IMR-90 (cell line): ENCODE measurements around the gene PADI2. TPM values are rescaled to one million over a fixed set of nuclear protein-coding genes. Genes with fewer than 3 reads are reported as not detected.

ENCODE experiments used
- ATAC-seq: fragments of 200-7000 bp; cut with Tn5 transposase; 2 replicates; pipeline ENCODE4 v1.9.1; 2020; ENCODE audit warnings: low read depth, mild to moderate bottlenecking, moderate library complexity
- BruUV-seq: library from RNA; stranded (reverse); fragments of 400-500 nt; replicated peaks from 2 replicates; lab custom pipeline; 2021; lab: Mats Ljungman, UMichigan
- CTCF ChIA-PET: fragments of 300-600 bp; formaldehyde crosslinking; extraction: SDS; loops from one replicate; lab custom pipeline; 2021; ENCODE audit warnings: antibody characterized with exemption; lab: Yijun Ruan, JAX
- POLR2A ChIA-PET: fragments of 300-600 bp; sonication (Branson Sonifier 250); formaldehyde crosslinking; loops from one replicate; lab custom pipeline; 2022; ENCODE audit warnings: antibody characterized with exemption; ENCODE audit not compliant: unreplicated experiment; lab: Charles Lee
- DNase-seq: peaks from one replicate; pipeline ENCODE4 v3.0.0; 2013
- H2AFZ ChIP-seq: replicated peaks from 2 replicates; pipeline ENCODE3; 2013; ENCODE audit warnings: low read length, mild to moderate bottlenecking; ENCODE audit not compliant: poor library complexity
- H2AK5ac ChIP-seq: 2 replicates; pipeline ENCODE4 v1.6.1; 2013; ENCODE audit warnings: low read depth, low read length, inconsistent platforms
- H2AK9ac ChIP-seq: replicated peaks from 2 replicates; pipeline ENCODE3; 2013; ENCODE audit warnings: mild to moderate bottlenecking, low read depth, low read length, moderate library complexity; ENCODE audit not compliant: poor library complexity
- H2BK120ac ChIP-seq: 2 replicates; pipeline ENCODE4 v1.6.1; 2013; ENCODE audit warnings: low read depth, low read length, inconsistent platforms
- H2BK15ac ChIP-seq: 3 replicates; pipeline ENCODE4 v1.6.1; 2013; ENCODE audit warnings: low read depth, low read length, inconsistent platforms
- H2BK20ac ChIP-seq: 2 replicates; pipeline ENCODE4 v1.6.1; 2013; ENCODE audit warnings: low read depth, mild to moderate bottlenecking, inconsistent platforms, low read length, moderate library complexity
- H2BK5ac ChIP-seq: 2 replicates; pipeline ENCODE4 v1.6.1; 2013; ENCODE audit warnings: mild to moderate bottlenecking, low read depth, low read length, inconsistent platforms; ENCODE audit not compliant: poor library complexity, severe bottlenecking
- H3K14ac ChIP-seq: replicated peaks from 2 replicates; pipeline ENCODE4 v1.6.1; 2013; ENCODE audit warnings: low read depth, low read length, inconsistent platforms
- H3K18ac ChIP-seq: 2 replicates; pipeline ENCODE4 v1.6.1; 2013; ENCODE audit warnings: low read depth, low read length, control low read depth
- H3K23ac ChIP-seq: 2 replicates; pipeline ENCODE4 v1.6.1; 2013; ENCODE audit warnings: low read depth, low read length, inconsistent platforms
- H3K27ac ChIP-seq: 2 replicates; pipeline ENCODE4 v1.5.1; 2013; ENCODE audit warnings: mild to moderate bottlenecking, control low read depth, low read length; ENCODE audit not compliant: insufficient read depth
- H3K27me3 ChIP-seq: 2 replicates; pipeline ENCODE4 v1.6.1; 2013; ENCODE audit warnings: low read length; ENCODE audit not compliant: control insufficient read depth, insufficient read depth
- H3K36me3 ChIP-seq: 2 replicates; pipeline ENCODE4 v1.6.1; 2013; ENCODE audit warnings: low read length, mixed read lengths; ENCODE audit not compliant: control insufficient read depth, insufficient read depth
- H3K4ac ChIP-seq: 2 replicates; pipeline ENCODE4 v1.6.1; 2013; ENCODE audit warnings: low read depth, low read length, inconsistent platforms
- H3K4me1 ChIP-seq: 2 replicates; pipeline ENCODE4 v1.6.1; 2013; ENCODE audit warnings: low read length, mixed read lengths; ENCODE audit not compliant: control insufficient read depth, insufficient read depth
- H3K4me2 ChIP-seq: 2 replicates; pipeline ENCODE4 v1.6.1; 2013; ENCODE audit warnings: low read depth, mild to moderate bottlenecking, control low read depth, low read length, moderate library complexity
- H3K4me3 ChIP-seq: 2 replicates; pipeline ENCODE4 v1.5.1; 2013; ENCODE audit warnings: low read depth, mild to moderate bottlenecking, control low read depth, low read length, moderate library complexity; ENCODE audit not compliant: insufficient read depth
- H3K56ac ChIP-seq: 2 replicates; pipeline ENCODE4 v1.6.1; 2013; ENCODE audit warnings: low read length, inconsistent platforms; ENCODE audit not compliant: insufficient read depth; ENCODE audit errors: extremely low read depth
- H3K79me1 ChIP-seq, 2 experiments: 2 replicates each; pipeline ENCODE4 v1.6.1; 2013; ENCODE audit warnings: low read length in 2 of 2, inconsistent platforms in 1 of 2, low read depth in 1 of 2
- H3K9ac ChIP-seq: 2 replicates; pipeline ENCODE4 v1.6.1; 2013; ENCODE audit warnings: low read depth, low read length, control low read depth
- H3K9me1 ChIP-seq: 2 replicates; pipeline ENCODE4 v1.6.1; 2013; ENCODE audit warnings: low read length, inconsistent platforms; ENCODE audit not compliant: insufficient read depth
- H3K9me3 ChIP-seq: 2 replicates; pipeline ENCODE4 v1.6.1; 2013; ENCODE audit warnings: low read length; ENCODE audit not compliant: control insufficient read depth, insufficient read depth
- H4K20me1 ChIP-seq: 2 replicates; pipeline ENCODE4 v1.6.1; 2013; ENCODE audit warnings: low read length, inconsistent platforms; ENCODE audit not compliant: insufficient read depth
- H4K5ac ChIP-seq: 2 replicates; pipeline ENCODE4 v1.6.1; 2013; ENCODE audit warnings: mild to moderate bottlenecking, low read depth, low read length, control low read depth
- H4K8ac ChIP-seq, 2 experiments: 2 replicates each; pipeline ENCODE4 v1.6.1; 2013; ENCODE audit warnings: low read depth in 2 of 2, low read length in 2 of 2, control low read depth in 1 of 2, inconsistent platforms in 1 of 2
- H4K91ac ChIP-seq: 2 replicates; pipeline ENCODE4 v1.6.1; 2013; ENCODE audit warnings: low read depth, low read length, inconsistent platforms; ENCODE audit not compliant: insufficient read depth
- BHLHE40 ChIP-seq: fragments of 150-350 bp; IDR thresholded peaks from 2 replicates; pipeline ENCODE4 v1.6.1; 2016; ENCODE audit warnings: mild to moderate bottlenecking, low read depth, low read length
- CEBPB ChIP-seq: IDR thresholded peaks from 2 replicates; pipeline ENCODE4 v1.6.1; 2012; ENCODE audit warnings: low read depth, low read length, improper control_type of control experiment
- CHD1 ChIP-seq: IDR thresholded peaks from 2 replicates; pipeline ENCODE4 v1.6.1; 2012; ENCODE audit warnings: low read depth, low read length, improper control_type of control experiment
- MAFK ChIP-seq: IDR thresholded peaks from 2 replicates; pipeline ENCODE4 v1.6.1; 2012; ENCODE audit warnings: low read depth, low read length, improper control_type of control experiment
- MAZ ChIP-seq: IDR thresholded peaks from 2 replicates; pipeline ENCODE4 v1.6.1; 2012; ENCODE audit warnings: low read depth, mild to moderate bottlenecking, low read length, improper control_type of control experiment, moderate library complexity, borderline replicate concordance
- MXI1 ChIP-seq: IDR thresholded peaks from 2 replicates; pipeline ENCODE4 v1.6.1; 2012; ENCODE audit warnings: low read depth, mild to moderate bottlenecking, low read length, moderate library complexity, borderline replicate concordance
- NFE2L2 ChIP-seq: fragments of 150-350 bp; IDR thresholded peaks from 2 replicates; pipeline ENCODE4 v1.6.1; 2016; ENCODE audit warnings: low read depth, mild to moderate bottlenecking, low read length
- POLR2A ChIP-seq: IDR thresholded peaks from 2 replicates; pipeline ENCODE4 v1.6.1; 2012; ENCODE audit warnings: mild to moderate bottlenecking, low read depth, low read length
- RAD21 ChIP-seq: IDR thresholded peaks from 2 replicates; pipeline ENCODE4 v1.6.1; 2012; ENCODE audit warnings: low read length, improper control_type of control experiment
- RCOR1 ChIP-seq: IDR thresholded peaks from 2 replicates; pipeline ENCODE4 v1.6.1; 2012; ENCODE audit warnings: mild to moderate bottlenecking, low read length, improper control_type of control experiment; ENCODE audit not compliant: insufficient replicate concordance
- RFX5 ChIP-seq: IDR thresholded peaks from 2 replicates; pipeline ENCODE4 v1.8.0; 2012; ENCODE audit warnings: low read depth, mild to moderate bottlenecking, low read length, moderate library complexity
- SMC3 ChIP-seq: fragments of 150-350 bp; IDR thresholded peaks from 2 replicates; pipeline ENCODE4 v1.6.1; 2016; ENCODE audit warnings: low read depth, mild to moderate bottlenecking, antibody characterized with exemption, low read length, moderate library complexity
- WGBS, 2 experiments: methylation state at CpG; one replicate each; pipeline versions ENCODE4 v1.1.5 to v1.1.7; 2013; ENCODE audit warnings: missing lambda C conversion rate in 2 of 2; ENCODE audit not compliant: insufficient read length in 1 of 2; ENCODE audit errors: extremely low coverage in 2 of 2; 5-methylcytosine and 5-hydroxymethylcytosine counted together
- dilution Hi-C: fragments of 300-500 bp; cut with HindIII; formaldehyde crosslinking; loops from one replicate; pipeline ENCODE4 v1.14.3; 2018; ENCODE audit warnings: low sequenced_read_pairs; ENCODE audit not compliant: unreplicated experiment
- in situ Hi-C: fragments of 300-500 bp; cut with MboI; formaldehyde crosslinking; loops from 3 replicates; pipeline ENCODE4 v1.14.3; 2019; ENCODE audit warnings: low sequenced_read_pairs, inconsistent platforms, mixed read lengths
- intact Hi-C: fragments of 100-400 bp; cut with micrococcal nuclease; formaldehyde crosslinking; loops from 2 replicates; pipeline ENCODE4 v1.10.0; 2022
- polyA plus RNA-seq, 3 experiments: library from polyadenylated mRNA; depleted of rRNA; stranded (reverse); fragments of >200 nt; gene quantifications; 2 replicates each; pipeline ENCODE4 v1.2.3, GENCODE V29; 2012; ENCODE audit warnings: low replicate concordance in 1 of 3
- total RNA-seq: library from RNA; depleted of rRNA; stranded (reverse); fragments of >200 nt; gene quantifications from 2 replicates; pipeline ENCODE4 v1.2.3, GENCODE V29; 2012
- TF ChIP-seq, protein P1 (sequence below): fragments of 150-350 bp; IDR thresholded peaks from 2 replicates; pipeline ENCODE4 v1.6.1; 2016; ENCODE audit warnings: low read depth, mild to moderate bottlenecking, low read length, moderate library complexity, borderline replicate concordance
- TF ChIP-seq, protein P2 (sequence below): conservative IDR thresholded peaks from 2 replicates; pipeline ENCODE4 v1.5.1; 2012; ENCODE audit warnings: mild to moderate bottlenecking, low read depth, low read length, improper control_type of control experiment
- TF ChIP-seq, protein P3 (sequence below): fragments of 150-350 bp; IDR thresholded peaks from 2 replicates; pipeline ENCODE4 v1.6.1; 2017; ENCODE audit warnings: mild to moderate bottlenecking, antibody characterized with exemption, low read length, low read depth

Gene PADI2
- total and polyA plus RNA-seq, 2 of the 4 experiments (the other 2 are of a cell fraction): not detected

DNA sequence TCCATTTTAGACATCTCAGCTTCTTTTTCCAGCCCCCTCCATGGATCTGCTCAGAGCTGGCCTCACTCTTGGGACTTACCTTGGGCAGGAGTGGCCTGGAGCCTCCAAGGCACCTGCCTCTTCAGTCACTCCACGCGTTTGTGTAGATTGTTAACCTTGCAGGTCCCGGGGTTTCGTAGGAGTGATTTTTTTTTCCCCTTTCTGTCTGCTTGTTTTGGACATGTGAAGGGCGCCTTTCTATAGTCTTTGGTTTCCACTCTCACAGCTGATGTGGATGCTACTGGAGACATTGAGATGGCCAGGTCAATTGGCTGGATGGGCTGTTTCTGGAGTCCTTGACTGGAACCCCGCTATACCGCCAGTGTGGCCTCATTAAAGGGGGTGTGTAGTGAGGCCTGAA is 63.5 kb downstream of the PADI2 start:
- no peak overlapping the region for H3K18ac ChIP-seq
- H3K14ac ChIP-seq: no peak overlapping the region
- intact Hi-C loops: no loop called here
- no peak overlapping the region for H4K5ac ChIP-seq
- peaks cover 3% of the 10 kb centered on the region; the same call in 1 of the 2 replicates for H4K20me1 ChIP-seq
- no peak for DNase-seq
- H2BK120ac ChIP-seq: no peak overlapping the region
- BruUV-seq: no TSS peak
- no peak overlapping the region for H2AK9ac ChIP-seq
- ChIA-PET POLR2A (no interaction called here), CTCF (no interaction called here)
- H2BK15ac ChIP-seq: no peak overlapping the region
- H2AFZ ChIP-seq: no peak overlapping the region
- no peak overlapping the region for H3K23ac ChIP-seq
- WGBS, 2 experiments: no CpG with 5 or more reads among the region's 7 CpGs
- H2BK20ac ChIP-seq: no peak overlapping the region
- peaks cover 4% of the 10 kb centered on the region; the same call in 1 of the 2 replicates for H3K4me1 ChIP-seq
- in situ Hi-C loops: loop anchor here (5.0 kb wide), 1 partner anchor 176 kb away; no protein-coding TSS in a partner anchor
- no peak overlapping the region for H3K4me2 ChIP-seq
- H3K9ac ChIP-seq: no peak overlapping the region
- H3K27ac ChIP-seq: no peak overlapping the region
- H2BK5ac ChIP-seq: no peak overlapping the region
- no peak overlapping the region for H3K56ac ChIP-seq
- no peak overlapping the region for H4K91ac ChIP-seq
- H2AK5ac ChIP-seq: no peak overlapping the region
- no peak for ATAC-seq
- H3K27me3 ChIP-seq: no peaks in the 10 kb centered on the region
- no peak overlapping the region for H4K8ac ChIP-seq
- dilution Hi-C loops: no loop called here
- peaks cover 12 to 21% of the 10 kb centered on the region in 2 experiments for H3K79me1 ChIP-seq
- 0 out of 2 replicates have a peak, but pooled peaks cover 2% of the 10 kb centered on the region for H3K36me3 ChIP-seq
- no peak overlapping the region for H3K4me3 ChIP-seq
- H3K9me1 ChIP-seq: no peaks in the 10 kb centered on the region
- H3K4ac ChIP-seq: no peak overlapping the region
- H3K9me3 ChIP-seq: no peaks in the 10 kb centered on the region
- TF ChIP-seq SMC3: no peak
- TF ChIP-seq MXI1: no peak
- TF ChIP-seq, protein P1, sequence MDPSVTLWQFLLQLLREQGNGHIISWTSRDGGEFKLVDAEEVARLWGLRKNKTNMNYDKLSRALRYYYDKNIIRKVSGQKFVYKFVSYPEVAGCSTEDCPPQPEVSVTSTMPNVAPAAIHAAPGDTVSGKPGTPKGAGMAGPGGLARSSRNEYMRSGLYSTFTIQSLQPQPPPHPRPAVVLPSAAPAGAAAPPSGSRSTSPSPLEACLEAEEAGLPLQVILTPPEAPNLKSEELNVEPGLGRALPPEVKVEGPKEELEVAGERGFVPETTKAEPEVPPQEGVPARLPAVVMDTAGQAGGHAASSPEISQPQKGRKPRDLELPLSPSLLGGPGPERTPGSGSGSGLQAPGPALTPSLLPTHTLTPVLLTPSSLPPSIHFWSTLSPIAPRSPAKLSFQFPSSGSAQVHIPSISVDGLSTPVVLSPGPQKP: no peak
- no peak for TF ChIP-seq POLR2A
- TF ChIP-seq RAD21: no peak
- no peak for TF ChIP-seq RFX5
- TF ChIP-seq CEBPB: no peak
- TF ChIP-seq, protein P2, sequence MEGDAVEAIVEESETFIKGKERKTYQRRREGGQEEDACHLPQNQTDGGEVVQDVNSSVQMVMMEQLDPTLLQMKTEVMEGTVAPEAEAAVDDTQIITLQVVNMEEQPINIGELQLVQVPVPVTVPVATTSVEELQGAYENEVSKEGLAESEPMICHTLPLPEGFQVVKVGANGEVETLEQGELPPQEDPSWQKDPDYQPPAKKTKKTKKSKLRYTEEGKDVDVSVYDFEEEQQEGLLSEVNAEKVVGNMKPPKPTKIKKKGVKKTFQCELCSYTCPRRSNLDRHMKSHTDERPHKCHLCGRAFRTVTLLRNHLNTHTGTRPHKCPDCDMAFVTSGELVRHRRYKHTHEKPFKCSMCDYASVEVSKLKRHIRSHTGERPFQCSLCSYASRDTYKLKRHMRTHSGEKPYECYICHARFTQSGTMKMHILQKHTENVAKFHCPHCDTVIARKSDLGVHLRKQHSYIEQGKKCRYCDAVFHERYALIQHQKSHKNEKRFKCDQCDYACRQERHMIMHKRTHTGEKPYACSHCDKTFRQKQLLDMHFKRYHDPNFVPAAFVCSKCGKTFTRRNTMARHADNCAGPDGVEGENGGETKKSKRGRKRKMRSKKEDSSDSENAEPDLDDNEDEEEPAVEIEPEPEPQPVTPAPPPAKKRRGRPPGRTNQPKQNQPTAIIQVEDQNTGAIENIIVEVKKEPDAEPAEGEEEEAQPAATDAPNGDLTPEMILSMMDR: no peak
- TF ChIP-seq NFE2L2: no peak
- no peak for TF ChIP-seq MAZ
- no peak for TF ChIP-seq BHLHE40
- TF ChIP-seq CHD1: no peak
- TF ChIP-seq, protein P3, sequence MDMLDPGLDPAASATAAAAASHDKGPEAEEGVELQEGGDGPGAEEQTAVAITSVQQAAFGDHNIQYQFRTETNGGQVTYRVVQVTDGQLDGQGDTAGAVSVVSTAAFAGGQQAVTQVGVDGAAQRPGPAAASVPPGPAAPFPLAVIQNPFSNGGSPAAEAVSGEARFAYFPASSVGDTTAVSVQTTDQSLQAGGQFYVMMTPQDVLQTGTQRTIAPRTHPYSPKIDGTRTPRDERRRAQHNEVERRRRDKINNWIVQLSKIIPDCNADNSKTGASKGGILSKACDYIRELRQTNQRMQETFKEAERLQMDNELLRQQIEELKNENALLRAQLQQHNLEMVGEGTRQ: no peak
- TF ChIP-seq MAFK: no peak
- no peak for TF ChIP-seq RCOR1
